Measurements from ENCODE around the gene BMPR1B. TPM values are rescaled to one million over a fixed set of nuclear protein-coding genes. Genes with fewer than 3 reads are reported as not detected.

Gene BMPR1B
- total and polyA plus RNA-seq, 2 of the 4 experiments (the other 2 are of a cell fraction) = 0.24 to 0.90 TPM

GRCh38 chr4:95087657-95088455, 330.1 kb downstream of the BMPR1B start:
- ChIA-PET CTCF (interaction anchor here (0.5 to 1.2 kb wide), 3 partner anchors 34 to 610 kb away, joined by 3 to 4 read pairs (median 3); no protein-coding TSS in a partner anchor), POLR2A (ENCODE audit: unreplicated experiment) (no interaction called here)
- Histone ChIP-seq H3K4me3 (ENCODE audit: insufficient read depth, low read depth, low read length) (no peak overlapping the region), H3K18ac (ENCODE audit: low read depth, low read length) (no peak overlapping the region), H3K9me1 (ENCODE audit: insufficient read depth, low read length) (no peaks in the 10 kb centered on the region), H4K8ac (ENCODE audit: low read depth in 2 of 2, low read length in 2 of 2) (no peak overlapping the region), H3K27ac (ENCODE audit: insufficient read depth, low read length) (no peak overlapping the region), H3K4ac (ENCODE audit: low read depth, low read length) (no peak overlapping the region), H4K5ac (ENCODE audit: low read depth, low read length) (no peak overlapping the region), H3K79me1 (ENCODE audit: low read depth in 1 of 2, low read length in 2 of 2) (no peaks in the 10 kb centered on the region), H3K9ac (ENCODE audit: low read depth, low read length) (no peak overlapping the region), H2BK120ac (ENCODE audit: low read depth, low read length) (no peak overlapping the region), H3K4me1 (ENCODE audit: control insufficient read depth, insufficient read depth, low read length) (no peaks in the 10 kb centered on the region), H3K4me2 (ENCODE audit: low read depth, low read length) (peak overlapping the region; percentile 48), H2BK20ac (ENCODE audit: low read depth, low read length) (peak overlapping the region; percentile 56; the same call in 1 of the 2 replicates), H3K23ac (ENCODE audit: low read depth, low read length) (no peak overlapping the region), H2AK5ac (ENCODE audit: low read depth, low read length) (peak overlapping the region; percentile 51; the same call in 1 of the 2 replicates), H2AK9ac (replicated peaks; ENCODE audit: low read depth, low read length, poor library complexity) (no peak overlapping the region), H3K14ac (replicated peaks; ENCODE audit: low read depth, low read length) (no peak overlapping the region), H4K20me1 (ENCODE audit: insufficient read depth, low read length) (no peaks in the 10 kb centered on the region), H3K36me3 (ENCODE audit: control insufficient read depth, insufficient read depth, low read length) (no peaks in the 10 kb centered on the region), H2BK5ac (ENCODE audit: low read depth, low read length, poor library complexity, severe bottlenecking) (no peak overlapping the region), H3K56ac (ENCODE audit: extremely low read depth, insufficient read depth, low read length) (no peak overlapping the region), H3K9me3 (ENCODE audit: control insufficient read depth, insufficient read depth, low read length) (no peaks in the 10 kb centered on the region), H3K27me3 (ENCODE audit: control insufficient read depth, insufficient read depth, low read length) (no peaks in the 10 kb centered on the region), H4K91ac (ENCODE audit: insufficient read depth, low read depth, low read length) (no peak overlapping the region), H2BK15ac (ENCODE audit: low read depth, low read length) (no peak overlapping the region; the same call in 2 of the 3 replicates), H2AFZ (replicated peaks; ENCODE audit: low read length, poor library complexity) (no peak overlapping the region)
- TF ChIP-seq MAFK (IDR thresholded peaks at IDR 0.05; ENCODE audit: low read depth, low read length) (peak; percentile 60), POLR2A (IDR thresholded peaks at IDR 0.05; ENCODE audit: low read depth, low read length) (no peak), CEBPB (IDR thresholded peaks at IDR 0.05; ENCODE audit: low read depth, low read length) (no peak), RAD21 (IDR thresholded peaks at IDR 0.05; ENCODE audit: low read length) (no peak), FOS (IDR thresholded peaks at IDR 0.05; ENCODE audit: low read depth, low read length) (peak; percentile 65), RCOR1 (IDR thresholded peaks at IDR 0.05; ENCODE audit: insufficient replicate concordance, low read length) (no peak), NFE2L2 (IDR thresholded peaks at IDR 0.05; ENCODE audit: low read depth, low read length) (peak; percentile 87), MXI1 (IDR thresholded peaks at IDR 0.05; ENCODE audit: borderline replicate concordance, low read depth, low read length) (no peak)
- dilution Hi-C loops (cut with HindIII; ENCODE audit: low sequenced_read_pairs, unreplicated experiment) (no loop called here), intact Hi-C loops (cut with micrococcal nuclease) (loop anchor here (2.0 kb wide), 1 partner anchor 153 kb away; no protein-coding TSS in a partner anchor), in situ Hi-C loops (cut with MboI; ENCODE audit: low sequenced_read_pairs) (no loop called here)
- no TSS peak for BruUV-seq (replicated peaks)
- ATAC-seq (ENCODE audit: low read depth) (peak; percentile 97), DNase-seq (peak; percentile 68)
- no CpG with 5 or more reads among the region's 2 CpGs for WGBS, 2 experiments (ENCODE audit: extremely low coverage in 2 of 2, insufficient read length in 1 of 2)

All from IMR-90 (cell line).